GM18951 (cell line): Measurements from ENCODE around the gene TMC1.

Experiments
- POLR2A ChIP-seq: IDR thresholded peaks from 4 replicates; pipeline ENCODE4 v1.6.1; 2011; ENCODE audit warnings: mild to moderate bottlenecking; ENCODE audit not compliant: insufficient read length, insufficient read depth; ENCODE audit errors: extremely low read depth
- in situ Hi-C: fragments of 300-500 bp; cut with MboI; formaldehyde crosslinking; loops from one replicate; pipeline ENCODE4 v1.12.0; 2022; ENCODE audit warnings: low sequenced_read_pairs, mixed read lengths, inconsistent platforms; ENCODE audit not compliant: unreplicated experiment

TMC1 gene

GRCh38 chr9:72564479-72565281 is 43.3 kb downstream of the TMC1 start:
- no peak for TF ChIP-seq POLR2A
- in situ Hi-C loops: no loop called here

- in situ Hi-C loops: no loop called here
- no peak for TF ChIP-seq POLR2A
These were observed 44.1 kb downstream of the TMC1 start for GRCh38 chr9:72565535-72565934.

- in situ Hi-C loops: no loop called here
These were observed 52.9 kb downstream of the TMC1 start for GRCh38 chr9:72574156-72574810.

GRCh38 chr9:72575666-72576065 is 54.3 kb downstream of the TMC1 start:
- TF ChIP-seq POLR2A: no peak
- in situ Hi-C loops: loop anchor here (25.0 kb wide), 1 partner anchor 538 kb away; no protein-coding TSS in a partner anchor

More at GRCh38 chr9:72574156-72574810, 52.9 kb downstream of the TMC1 start:
- no peak for TF ChIP-seq POLR2A

- in situ Hi-C loops: loop anchor here (25.0 kb wide), 1 partner anchor 539 kb away; no protein-coding TSS in a partner anchor
- TF ChIP-seq POLR2A: no peak
These were observed 54.7 kb downstream of the TMC1 start for GRCh38 chr9:72576087-72576486.

GRCh38 chr9:72577212-72577753 is 55.9 kb downstream of the TMC1 start:
- TF ChIP-seq POLR2A: no peak
- in situ Hi-C loops: loop anchor here (25.0 kb wide), 1 partner anchor 540 kb away; no protein-coding TSS in a partner anchor

GRCh38 chr9:72579190-72579589 is 57.8 kb downstream of the TMC1 start:
- in situ Hi-C loops: loop anchor here (25.0 kb wide), 1 partner anchor 542 kb away; no protein-coding TSS in a partner anchor

GRCh38 chr9:72579880-72580550 is 58.6 kb downstream of the TMC1 start:
- TF ChIP-seq POLR2A: no peak
- in situ Hi-C loops: loop anchor here (25.0 kb wide), 1 partner anchor 543 kb away; no protein-coding TSS in a partner anchor

More at GRCh38 chr9:72579190-72579589, 57.8 kb downstream of the TMC1 start:
- no peak for TF ChIP-seq POLR2A

- in situ Hi-C loops: loop anchor here (25.0 kb wide), 1 partner anchor 544 kb away; no protein-coding TSS in a partner anchor
- no peak for TF ChIP-seq POLR2A
These were observed 60.3 kb downstream of the TMC1 start for GRCh38 chr9:72581694-72582093.

- TF ChIP-seq POLR2A: no peak
- in situ Hi-C loops: loop anchor here (25.0 kb wide), 1 partner anchor 546 kb away; no protein-coding TSS in a partner anchor
These were observed 62.0 kb downstream of the TMC1 start for GRCh38 chr9:72583370-72583769.

GRCh38 chr9:72586388-72587130 is 65.2 kb downstream of the TMC1 start:
- no peak for TF ChIP-seq POLR2A
- in situ Hi-C loops: loop anchor here (25.0 kb wide), 1 partner anchor 549 kb away; no protein-coding TSS in a partner anchor

GRCh38 chr9:72588336-72588735 is 66.9 kb downstream of the TMC1 start:
- TF ChIP-seq POLR2A: no peak
- in situ Hi-C loops: loop anchor here (25.0 kb wide), 1 partner anchor 551 kb away; no protein-coding TSS in a partner anchor
